Measurements from ENCODE around the gene TNFRSF1A.
"Not testable (repeated sequence)": the region's sequence is repeated elsewhere in the genome, so short reads cannot be mapped to it uniquely, and the experiment has no call there.

TNFRSF1A gene

GRCh38 chr12:6345319-6346091, 3.6 kb upstream of the TNFRSF1A start:
- H3K79me2 ChIP-seq (ENCODE audit: control insufficient read depth, low read length), result peaks cover 18% of the 10 kb centered on the region
- peaks cover 9% of the 10 kb centered on the region; the same call in 1 of the 2 replicates for H3K27me3 ChIP-seq (ENCODE audit: control insufficient read depth, low read length)
- peak overlapping the region; percentile 15; the same call in 1 of the 2 replicates for H3K4me2 ChIP-seq (ENCODE audit: low read length)
- peaks cover 37% of the 10 kb centered on the region for H3K4me1 ChIP-seq (ENCODE audit: control insufficient read depth, low read length)
- H3K4me3 ChIP-seq (ENCODE audit: low read length), result no peak overlapping the region
- H4K20me1 ChIP-seq (ENCODE audit: control insufficient read depth, insufficient read depth, low read depth, low read length), result no peaks in the 10 kb centered on the region
- no peaks in the 10 kb centered on the region for H3K9me2 ChIP-seq (replicated peaks; ENCODE audit: control insufficient read depth, low read length)
- no peaks in the 10 kb centered on the region for H3K9me3 ChIP-seq (ENCODE audit: control insufficient read depth, insufficient read depth, low read length)
- peaks cover 12% of the 10 kb centered on the region for H3K36me3 ChIP-seq (ENCODE audit: control insufficient read depth, low read length)
- TF ChIP-seq CTCF (IDR thresholded peaks at IDR 0.05; ENCODE audit: low read depth, low read length, poor library complexity, severe bottlenecking), result no peak
- TF ChIP-seq EZH2phosphoT487 (IDR thresholded peaks at IDR 0.05; ENCODE audit: borderline replicate concordance, low read length), result no peak
- no peak overlapping the region for H3K27ac ChIP-seq (ENCODE audit: low read depth, low read length)
- no peaks in the 10 kb centered on the region for H3F3A ChIP-seq (ENCODE audit: control insufficient read depth, insufficient read depth)

- H4K20me1 ChIP-seq (ENCODE audit: control insufficient read depth, insufficient read depth, low read depth, low read length); H3K27ac ChIP-seq (ENCODE audit: low read depth, low read length); H3K9me3 ChIP-seq (ENCODE audit: control insufficient read depth, insufficient read depth, low read length); H3K27me3 ChIP-seq (ENCODE audit: control insufficient read depth, low read length); H3K4me3 ChIP-seq (ENCODE audit: low read length); H3K4me2 ChIP-seq (ENCODE audit: low read length); H3F3A ChIP-seq (ENCODE audit: control insufficient read depth, insufficient read depth); H3K9me2 ChIP-seq (replicated peaks; ENCODE audit: control insufficient read depth, low read length): not testable (repeated sequence)
- H3K79me2 ChIP-seq (ENCODE audit: control insufficient read depth, low read length), result peaks cover 32% of the 10 kb centered on the region
- H3K4me1 ChIP-seq (ENCODE audit: control insufficient read depth, low read length), result peaks cover 51% of the 10 kb centered on the region
- H3K36me3 ChIP-seq (ENCODE audit: control insufficient read depth, low read length), result peaks cover 22% of the 10 kb centered on the region
Measured at GRCh38 chr12:6344101-6344660, 2.3 kb upstream of the TNFRSF1A start.

GRCh38 chr12:6343518-6343917, 1.6 kb upstream of the TNFRSF1A start:
- Histone ChIP-seq H3F3A (ENCODE audit: control insufficient read depth, insufficient read depth) (peaks cover 12% of the 10 kb centered on the region), H3K4me1 (ENCODE audit: control insufficient read depth, low read length) (peaks cover 57% of the 10 kb centered on the region), H3K27me3 (ENCODE audit: control insufficient read depth, low read length) (peaks cover 9% of the 10 kb centered on the region; the same call in 1 of the 2 replicates), H3K36me3 (ENCODE audit: control insufficient read depth, low read length) (peaks cover 27% of the 10 kb centered on the region), H3K9me3 (ENCODE audit: control insufficient read depth, insufficient read depth, low read length) (no peaks in the 10 kb centered on the region), H3K9me2 (replicated peaks; ENCODE audit: control insufficient read depth, low read length) (no peaks in the 10 kb centered on the region), H3K27ac (ENCODE audit: low read depth, low read length) (no peak overlapping the region), H4K20me1 (ENCODE audit: control insufficient read depth, insufficient read depth, low read depth, low read length) (no peaks in the 10 kb centered on the region), H3K79me2 (ENCODE audit: control insufficient read depth, low read length) (peaks cover 38% of the 10 kb centered on the region), H3K4me3 (ENCODE audit: low read length) (no peak overlapping the region), H3K4me2 (ENCODE audit: low read length) (no peak overlapping the region)
- TF ChIP-seq CTCF (IDR thresholded peaks at IDR 0.05; ENCODE audit: low read depth, low read length, poor library complexity, severe bottlenecking), result no peak
- TF ChIP-seq EZH2phosphoT487 (IDR thresholded peaks at IDR 0.05; ENCODE audit: borderline replicate concordance, low read length), result no peak

Measured in DOHH2 (cell line).